Skin of body (tissue), 2 donors: ENCODE results near the gene MATK. TPM values are rescaled to one million over a fixed set of nuclear protein-coding genes. Genes with fewer than 3 reads are reported as not detected.
"Not testable (repeated sequence)": the region's sequence is repeated elsewhere in the genome, so short reads cannot be mapped to it uniquely, and the experiment has no call there.

Source experiments
- DNase-seq: peaks from one replicate; lab custom pipeline; 2025; lab: John Stamatoyannopoulos, UW
- total RNA-seq: library from RNA; depleted of rRNA; stranded (reverse); fragments of >200 nt; gene quantifications from one replicate; pipeline ENCODE4 v1.2.3, GENCODE V29; 2014

Gene MATK
- total RNA-seq, 1 donor from 2014 or later, result 0.99 TPM

DNA sequence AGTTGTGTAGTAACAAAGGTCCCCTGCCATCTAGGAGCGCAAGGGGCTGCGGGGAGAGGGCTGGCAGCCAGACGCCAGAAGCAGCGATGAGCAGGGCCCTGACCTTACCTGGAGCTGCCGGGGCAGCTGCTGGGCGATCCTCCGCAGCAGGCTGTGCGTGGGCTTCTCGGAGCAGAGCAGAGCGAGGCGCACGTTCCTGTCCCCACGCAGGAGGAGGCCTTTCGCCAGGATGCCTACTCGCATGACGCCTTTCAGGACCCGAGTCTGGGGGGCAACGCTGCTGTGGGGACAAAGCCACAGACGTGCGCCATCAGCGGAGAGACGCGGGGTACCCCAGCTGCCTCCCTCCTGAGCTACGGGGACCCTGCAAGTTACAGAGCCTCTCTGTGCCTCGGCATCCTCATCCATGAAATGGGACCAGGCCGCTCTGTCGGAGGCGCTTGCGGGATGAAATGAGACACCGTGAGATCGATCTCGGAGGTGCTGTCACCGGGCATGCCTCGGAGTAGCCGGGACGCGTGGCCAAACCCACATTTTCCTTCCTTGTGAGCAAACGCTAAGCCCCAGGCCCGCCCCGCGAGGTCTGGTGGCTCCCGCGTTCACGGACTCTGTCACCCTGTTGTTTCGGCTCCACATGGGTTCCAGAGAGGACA is 30.5 kb upstream of the MATK start:
- no peak for DNase-seq

DNA sequence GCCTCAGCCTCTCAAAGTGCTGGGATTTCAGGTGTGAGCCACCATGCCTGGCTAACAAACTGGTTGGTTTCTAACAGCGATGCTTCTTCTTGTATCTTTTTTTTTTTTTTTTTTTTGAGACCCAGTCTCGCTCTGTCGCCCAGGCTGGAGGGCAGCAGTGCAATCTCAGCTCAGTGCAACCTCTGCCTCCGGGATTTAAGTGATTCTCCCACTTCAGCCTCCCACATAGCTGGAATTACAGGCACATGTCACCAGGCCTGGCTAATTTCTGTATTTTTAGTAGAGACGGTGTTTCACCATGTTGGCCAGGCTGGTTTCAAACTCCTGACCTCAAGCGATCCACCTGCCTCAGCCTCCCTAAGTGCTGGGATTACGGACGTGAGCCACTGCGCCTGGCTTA is 30.0 kb upstream of the MATK start:
- not testable (repeated sequence) for DNase-seq

DNA sequence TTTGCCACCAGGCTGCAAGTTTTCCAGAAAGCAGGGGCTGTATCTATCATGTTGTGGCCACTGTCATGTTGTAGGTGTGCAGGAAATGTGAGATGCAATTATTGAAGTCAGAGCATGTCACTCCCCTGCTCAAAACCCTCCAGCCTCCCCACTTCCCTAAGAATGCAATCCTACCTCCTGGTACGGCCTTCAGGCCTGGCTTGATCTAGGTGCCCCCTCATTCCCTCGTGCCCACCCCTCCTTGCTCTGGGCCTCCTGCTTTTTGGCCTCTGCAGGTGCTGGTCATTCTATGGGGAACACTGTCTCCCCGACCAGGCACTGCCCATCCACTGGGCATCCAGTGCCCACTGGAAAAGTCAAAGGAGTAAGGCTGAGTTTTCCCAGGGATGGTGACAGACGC is 28.5 kb upstream of the MATK start:
- no peak for DNase-seq

DNA sequence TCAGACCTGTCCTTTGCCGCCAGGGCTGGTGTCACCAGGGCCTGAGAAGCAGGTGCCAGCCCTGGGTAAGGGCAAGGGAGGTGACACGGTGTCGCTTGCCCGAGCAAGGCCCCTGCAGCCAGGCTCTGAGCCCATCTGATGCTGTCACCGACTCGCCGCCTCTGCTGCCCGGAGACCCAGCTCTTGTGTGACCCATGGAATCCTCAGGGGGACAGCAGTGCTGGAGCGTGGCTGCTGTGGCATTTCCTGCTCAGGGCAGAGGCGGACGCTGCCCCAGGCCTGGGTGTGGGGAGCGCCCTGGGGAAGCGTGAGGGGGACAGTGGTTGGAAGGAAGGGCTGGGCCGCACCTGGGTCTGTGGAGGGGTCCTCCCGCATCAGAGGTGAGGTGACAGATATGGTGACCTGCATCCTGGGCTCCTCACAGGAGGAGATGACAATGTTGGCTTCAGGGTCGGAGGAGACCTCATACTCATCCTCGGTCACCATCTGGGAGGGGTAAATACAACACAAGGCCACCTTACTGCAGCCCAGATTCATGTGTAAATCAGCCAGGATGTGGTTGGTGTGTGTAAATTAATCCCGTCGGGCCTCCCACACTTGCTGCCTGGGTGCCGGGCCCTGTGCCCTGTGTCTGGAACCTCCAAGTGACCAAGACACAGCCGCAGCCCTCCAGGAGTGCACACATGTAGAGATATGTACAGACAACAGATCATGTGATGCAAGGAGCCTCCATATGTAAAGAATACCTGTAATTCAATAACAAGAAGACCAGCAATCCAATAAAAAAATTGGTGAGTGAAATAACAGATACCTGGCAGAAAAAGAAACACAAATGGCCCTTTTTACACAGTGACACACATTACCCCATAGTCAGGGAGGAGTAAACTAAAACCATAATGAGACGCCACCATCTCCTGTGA is 27.6 kb upstream of the MATK start:
- no peak for DNase-seq

DNA sequence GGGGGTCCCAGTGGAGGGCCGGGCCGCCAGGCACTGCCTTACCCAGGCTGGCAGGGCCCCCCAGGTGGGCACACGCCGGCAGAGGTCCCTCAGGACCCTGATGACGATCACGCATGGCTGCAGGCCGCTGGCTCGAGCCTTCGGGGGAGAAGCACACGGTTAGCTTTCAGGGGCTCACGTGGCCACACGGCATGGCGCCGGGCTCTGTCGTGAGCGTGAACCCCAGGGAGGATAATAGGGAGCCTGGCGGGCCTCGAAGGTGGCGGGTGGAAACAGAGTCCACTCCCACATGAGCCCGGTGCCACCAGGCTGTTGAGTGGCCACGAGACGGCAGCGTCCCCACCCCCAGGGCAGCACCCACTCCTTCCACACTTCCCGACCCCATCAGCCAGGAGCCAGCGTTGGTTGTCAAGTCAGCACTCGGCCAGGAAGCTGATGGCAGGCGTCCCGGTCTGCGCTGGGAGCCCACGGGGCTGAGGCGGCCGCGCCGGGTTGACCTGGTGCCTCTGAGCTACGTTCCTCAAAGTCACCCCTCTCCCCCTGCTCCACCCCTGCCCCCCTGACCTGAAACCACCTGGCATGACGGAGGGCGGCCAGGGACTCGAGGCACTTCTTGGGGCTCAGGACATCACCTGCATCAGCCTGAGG is 24.7 kb upstream of the MATK start:
- no peak for DNase-seq

DNA sequence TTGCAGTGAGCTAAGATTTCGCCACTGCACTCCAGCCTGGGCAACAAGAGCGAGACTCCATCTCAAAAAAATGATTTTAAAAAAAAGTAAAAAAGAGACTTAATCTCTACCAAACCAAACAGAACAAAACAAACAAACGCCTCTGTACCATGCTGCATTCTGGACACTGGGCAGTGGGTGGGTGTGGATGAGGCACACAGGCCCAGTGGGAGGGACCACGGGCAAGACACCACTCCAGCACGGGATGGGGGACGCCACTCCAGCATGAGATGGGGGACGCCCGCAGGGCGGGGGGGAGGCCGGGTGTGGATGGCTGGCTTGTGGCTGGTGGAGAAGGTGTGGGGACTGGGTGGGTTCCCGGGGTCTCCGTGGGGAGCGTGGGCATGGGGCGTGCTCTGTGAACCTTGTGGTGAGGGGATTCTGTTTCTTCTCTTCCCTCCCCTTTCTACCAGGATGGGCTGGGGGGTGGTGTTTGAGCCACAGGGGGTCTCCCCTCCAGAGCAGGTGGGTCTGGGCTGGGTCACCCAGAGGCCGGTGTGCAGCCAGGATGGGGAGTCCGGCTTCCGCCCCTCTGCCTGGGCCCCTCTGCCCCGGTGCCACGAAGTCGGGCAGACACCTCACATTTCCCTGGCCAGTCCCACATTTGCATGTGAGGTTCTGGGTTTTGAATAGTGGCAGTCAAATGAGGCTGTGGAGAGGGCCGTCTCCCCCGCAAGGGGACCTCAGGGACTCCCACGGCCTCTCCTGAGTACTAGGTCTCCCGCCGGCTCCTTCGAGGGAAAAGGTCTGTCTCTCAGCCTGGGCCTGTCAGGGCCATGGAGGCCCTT is 23.9 kb upstream of the MATK start:
- no peak for DNase-seq

DNA sequence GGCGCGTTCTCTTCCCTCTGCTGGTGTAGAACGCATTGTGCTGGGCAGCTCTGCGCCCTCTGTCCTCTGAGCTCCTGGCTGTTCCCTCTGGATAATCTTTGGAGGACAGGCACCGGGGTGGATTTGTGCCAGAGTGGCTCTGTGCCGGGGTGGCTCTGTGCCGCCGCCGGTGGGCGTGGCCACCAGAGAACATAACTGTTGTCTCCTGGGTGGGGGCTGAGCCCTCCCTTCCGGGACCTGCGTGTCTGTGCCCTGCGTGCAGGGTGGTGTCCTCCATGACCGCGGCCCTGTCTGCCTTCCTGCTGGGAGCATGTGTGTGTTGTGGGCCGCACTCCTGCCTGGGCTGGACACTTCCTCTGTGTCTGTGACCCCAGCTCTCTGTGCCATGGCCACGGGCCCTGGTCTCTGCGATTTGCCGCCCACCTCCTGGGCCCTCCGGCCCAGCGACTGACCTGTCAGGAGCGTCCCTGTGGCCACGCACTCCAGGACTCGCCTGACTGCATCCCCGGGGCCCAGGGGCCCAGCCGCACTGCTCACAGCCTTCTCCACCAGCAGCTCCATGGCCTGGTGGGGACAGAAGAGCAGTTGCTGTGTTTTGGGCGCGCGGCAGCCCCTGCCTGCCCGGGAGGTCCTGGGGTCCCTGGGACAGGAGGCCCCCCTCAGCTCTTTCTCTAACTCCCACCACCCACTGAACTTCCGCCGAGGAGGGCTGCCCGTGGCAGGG is 22.4 kb upstream of the MATK start:
- no peak for DNase-seq

DNA sequence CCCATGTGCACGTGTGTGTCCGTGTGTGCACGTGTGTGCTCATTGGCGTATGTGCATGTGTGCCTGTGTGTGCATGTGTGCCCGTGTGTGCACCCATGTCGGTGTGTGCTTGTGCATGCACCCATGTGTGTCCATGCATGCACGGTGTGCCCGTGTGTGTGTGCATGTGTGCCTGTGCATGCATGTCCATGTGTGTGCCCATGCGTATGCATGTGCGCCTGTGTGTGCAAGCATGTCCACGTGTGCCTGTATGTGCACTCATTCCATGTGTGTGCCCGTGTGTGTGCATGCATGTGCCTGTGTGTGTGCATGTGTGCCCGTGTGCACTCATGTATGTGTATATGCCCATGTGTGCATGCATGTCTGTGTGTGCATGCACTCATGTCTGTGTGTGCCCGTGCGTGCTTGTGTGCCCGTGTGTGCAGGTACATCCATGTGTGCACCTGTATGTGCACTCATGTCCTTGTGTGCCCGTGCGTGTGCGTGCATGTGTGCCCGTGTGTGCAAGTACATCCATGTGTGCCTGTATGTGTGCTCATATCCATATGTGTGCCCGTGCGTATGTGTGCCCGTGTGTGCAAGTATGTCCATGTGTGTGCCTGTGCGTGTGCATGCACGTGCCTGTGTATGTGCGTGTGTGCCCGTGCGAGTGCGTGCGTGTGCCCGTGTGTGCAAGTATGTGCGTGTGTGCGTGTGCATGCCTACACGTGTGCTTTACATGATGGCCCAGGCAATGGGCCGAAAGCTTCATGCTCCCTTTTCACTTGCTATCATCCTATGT is 21.6 kb upstream of the MATK start:
- DNase-seq, result no peak

DNA sequence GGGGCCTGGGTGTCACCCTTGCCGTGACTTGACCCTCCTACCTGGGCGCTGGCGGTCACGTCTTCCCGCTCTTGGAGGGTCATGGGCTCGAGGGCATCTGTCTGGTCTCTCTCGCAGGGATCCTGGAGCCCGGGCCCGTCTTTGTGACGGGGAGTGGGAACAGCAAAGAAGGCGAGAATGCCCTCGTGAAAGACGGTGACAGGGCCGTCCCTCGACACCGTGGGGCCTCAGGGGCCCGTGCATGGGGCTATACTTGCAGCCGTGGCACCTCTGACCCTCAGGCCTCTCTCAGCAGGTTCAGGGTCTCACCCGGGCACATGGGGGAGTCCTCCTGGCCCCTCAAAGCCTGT is 20.9 kb upstream of the MATK start:
- DNase-seq, result no peak

DNA sequence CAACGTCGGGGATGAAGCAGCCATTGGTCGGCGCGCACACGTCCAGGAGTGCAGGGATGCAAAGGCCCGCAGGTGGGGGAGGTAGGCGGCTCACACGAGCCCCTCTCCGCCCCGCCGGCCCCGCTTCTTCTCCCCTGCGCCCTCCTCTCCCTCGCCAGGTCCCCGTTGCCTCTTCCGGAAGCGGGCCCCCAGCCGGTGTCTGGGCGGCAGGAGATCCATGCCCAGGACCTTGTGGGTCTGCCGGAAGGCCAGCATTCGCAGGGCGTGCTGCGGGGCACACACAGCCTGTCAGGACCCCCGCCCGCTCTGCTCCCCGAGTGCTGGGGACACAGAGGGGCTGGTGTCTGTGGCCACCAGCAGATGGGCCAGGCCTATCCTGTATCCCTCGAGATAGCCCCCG is 19.7 kb upstream of the MATK start:
- DNase-seq, result no peak

DNA sequence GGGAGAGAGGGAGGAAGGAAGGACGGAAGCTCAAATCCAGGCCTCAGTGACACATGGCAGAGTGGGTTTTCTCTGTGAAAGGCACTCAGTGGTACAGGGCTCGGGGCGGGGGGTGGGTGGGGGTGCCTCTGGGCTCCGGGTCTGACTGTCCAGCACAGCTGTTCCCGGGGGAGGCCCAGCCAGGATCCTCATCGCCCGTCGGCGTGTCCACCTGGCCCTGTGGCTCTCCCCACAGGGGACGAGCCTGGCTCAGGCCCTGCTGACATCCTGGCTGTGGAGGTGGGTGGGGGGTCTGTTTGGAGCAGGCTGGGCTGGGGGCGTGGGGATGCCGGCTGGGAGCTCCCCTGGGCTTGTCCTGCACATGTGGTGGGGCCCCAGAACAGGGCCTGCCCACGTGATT is 18.2 kb upstream of the MATK start:
- DNase-seq, result no peak

DNA sequence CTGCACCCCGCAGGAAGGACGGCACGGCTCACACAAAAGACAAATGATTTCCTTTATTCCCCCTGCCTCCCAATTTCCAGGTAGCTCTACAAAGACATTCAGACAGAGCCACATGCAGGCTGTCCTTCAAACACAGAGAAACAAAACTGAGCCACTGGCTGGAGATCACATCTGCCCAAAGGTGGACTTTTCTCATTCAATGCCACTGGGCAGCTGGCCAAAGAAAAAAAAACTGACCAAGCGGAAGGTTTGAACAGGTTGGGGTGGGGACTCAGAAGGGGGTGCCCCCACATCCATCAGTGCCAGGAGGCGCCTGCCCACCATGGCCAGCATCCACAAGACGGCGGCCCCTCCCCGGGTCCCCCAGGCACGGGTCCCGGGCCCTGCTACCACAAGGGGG is 17.8 kb upstream of the MATK start:
- no peak for DNase-seq

DNA sequence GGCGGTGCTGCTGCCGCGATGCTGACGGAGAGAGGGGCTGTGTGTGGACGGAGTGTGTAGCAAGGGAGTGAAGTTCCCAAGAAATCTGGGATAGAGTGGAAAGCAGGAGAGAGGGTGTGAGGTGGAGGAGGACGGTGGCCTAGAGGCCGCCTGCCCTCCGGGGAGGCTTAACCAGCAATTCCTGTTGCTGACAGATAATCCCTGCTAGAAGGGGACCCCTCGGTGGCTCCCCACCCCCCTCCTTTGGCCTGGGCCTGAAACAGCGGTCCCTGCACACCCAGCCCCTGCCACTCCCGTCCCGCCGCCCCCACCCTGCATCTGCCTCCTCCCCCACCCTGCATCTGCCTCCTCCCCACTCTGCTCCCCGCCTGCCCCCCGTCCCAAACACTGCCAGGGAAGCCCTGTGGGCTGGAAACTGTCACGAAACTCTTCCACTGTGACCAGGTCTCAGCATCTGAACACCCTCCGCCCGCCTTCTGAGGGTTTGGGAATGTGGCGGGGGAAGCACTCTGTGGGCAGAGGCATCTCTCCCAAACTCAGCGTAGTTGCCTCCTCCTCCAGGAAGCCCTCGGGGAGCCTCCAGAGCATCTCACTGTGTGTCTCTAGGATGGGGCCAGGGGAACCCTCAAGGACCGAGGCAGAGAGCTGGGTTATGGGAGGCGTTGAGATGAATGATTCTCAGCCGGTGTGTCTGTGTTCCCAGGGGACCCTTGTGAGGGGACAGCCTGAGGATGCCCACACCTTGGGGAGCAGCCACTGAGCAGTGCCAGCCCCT is 17.1 kb upstream of the MATK start:
- no peak for DNase-seq

DNA sequence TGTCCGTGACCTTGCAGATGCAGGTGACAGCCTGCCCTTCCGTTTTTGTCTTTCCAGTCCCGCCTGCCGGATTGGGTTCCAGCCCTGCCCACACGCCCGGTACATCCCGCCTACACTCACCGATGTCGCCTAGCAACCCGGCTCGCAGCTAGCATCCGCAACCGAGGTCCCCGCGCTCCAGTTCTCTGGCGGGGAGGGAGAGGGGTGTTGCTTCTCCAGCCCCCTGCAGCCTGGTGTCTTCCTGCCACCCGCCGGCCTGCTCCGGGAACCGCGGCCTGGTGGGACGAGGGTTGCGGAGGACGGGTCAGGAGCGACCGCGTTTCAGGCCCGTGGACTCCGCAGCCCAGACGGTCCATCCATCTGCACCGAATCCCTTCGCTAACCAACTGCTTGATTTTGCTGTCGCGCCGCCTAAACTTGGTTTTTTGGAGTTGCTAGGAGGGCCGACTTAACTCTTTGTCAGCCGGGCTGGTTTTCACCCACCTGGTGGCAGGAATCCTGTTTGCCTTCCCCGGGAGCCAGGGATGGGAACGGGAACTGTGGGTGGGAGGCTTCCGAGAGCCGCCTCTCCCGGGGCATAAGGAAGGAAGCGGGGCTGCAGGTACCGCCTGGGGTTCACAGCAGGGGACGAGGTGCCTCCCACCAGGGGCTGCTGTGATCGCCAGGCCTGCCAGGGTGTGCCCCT is 15.4 kb upstream of the MATK start:
- DNase-seq, result no peak

DNA sequence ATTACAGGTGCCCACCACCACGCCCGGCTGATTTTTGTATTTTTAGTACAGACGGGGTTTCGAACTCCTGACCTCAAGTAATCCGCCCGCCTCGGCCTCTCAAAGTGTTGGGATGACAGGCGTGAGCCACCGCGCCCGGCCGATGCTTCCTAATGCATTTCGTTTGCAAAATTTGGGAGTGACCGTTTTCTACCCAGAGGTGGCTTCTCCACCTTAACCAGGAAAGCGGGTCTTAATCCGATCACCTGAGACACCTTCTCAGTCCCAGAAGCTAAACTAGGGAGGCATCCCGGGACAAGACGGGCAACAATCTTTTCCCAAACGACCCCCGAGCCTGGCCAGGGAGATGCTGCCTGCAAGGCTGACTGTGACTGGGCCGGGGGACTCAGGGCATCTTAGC is 14.8 kb upstream of the MATK start:
- DNase-seq, result no peak

DNA sequence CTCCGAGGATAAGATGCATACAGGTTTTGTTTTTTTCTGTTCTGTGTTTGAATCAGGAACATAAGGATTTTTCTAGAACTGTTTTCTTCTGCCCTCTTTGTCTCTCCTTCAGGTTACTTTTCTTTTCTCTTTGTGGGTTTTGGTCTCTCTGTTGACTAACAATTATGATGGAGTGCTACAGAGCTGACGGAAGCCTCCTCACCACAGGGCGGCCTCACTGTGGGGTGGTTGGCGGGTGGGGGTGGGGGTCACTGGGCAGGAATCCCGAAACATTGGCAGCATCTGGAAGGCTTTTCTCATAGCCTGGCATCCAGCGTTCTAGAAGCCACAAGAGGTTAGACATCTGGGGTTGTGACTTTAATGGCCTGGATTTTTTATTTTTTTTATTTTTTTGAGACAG is 12.0 kb upstream of the MATK start:
- DNase-seq, result no peak

DNA sequence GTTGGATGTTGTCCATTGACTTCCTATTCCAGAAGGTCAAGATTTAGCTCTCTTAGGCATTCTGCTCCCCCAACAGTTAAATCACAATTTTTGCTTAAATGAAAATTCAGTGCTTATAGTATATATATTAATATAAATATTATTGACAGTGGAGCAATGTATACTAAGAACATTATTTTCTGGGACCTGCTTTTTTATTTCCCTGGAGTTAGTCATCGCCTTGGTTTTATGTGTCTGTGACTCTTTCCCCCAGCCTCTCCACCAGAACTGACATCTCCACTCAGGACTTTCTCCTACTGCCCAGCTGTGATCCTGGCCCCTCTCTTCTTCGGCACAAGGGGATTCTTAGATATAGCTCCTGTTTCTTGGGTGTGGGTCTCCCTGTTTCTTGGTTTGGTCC is 10.2 kb upstream of the MATK start:
- no peak for DNase-seq

DNA sequence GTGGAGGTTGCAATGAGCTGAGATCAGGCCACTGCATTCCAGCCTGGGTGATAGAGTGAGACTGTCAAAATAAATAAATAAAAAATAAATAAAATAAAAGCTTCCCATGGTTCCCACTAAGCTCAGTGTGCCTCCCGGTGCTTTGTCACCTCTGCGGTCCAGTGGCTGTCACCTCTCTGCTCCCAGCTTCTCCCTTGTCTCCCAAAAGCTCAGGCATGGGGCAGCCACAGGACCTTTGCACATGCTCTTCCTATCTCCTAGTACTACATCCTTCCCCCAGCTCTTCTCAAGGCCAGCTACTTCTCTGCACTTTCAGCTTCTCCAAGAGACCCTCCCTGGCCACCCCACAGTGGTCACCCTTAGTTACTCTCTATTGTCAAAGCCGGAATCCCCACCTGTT is 7.6 kb upstream of the MATK start:
- DNase-seq, result no peak

DNA sequence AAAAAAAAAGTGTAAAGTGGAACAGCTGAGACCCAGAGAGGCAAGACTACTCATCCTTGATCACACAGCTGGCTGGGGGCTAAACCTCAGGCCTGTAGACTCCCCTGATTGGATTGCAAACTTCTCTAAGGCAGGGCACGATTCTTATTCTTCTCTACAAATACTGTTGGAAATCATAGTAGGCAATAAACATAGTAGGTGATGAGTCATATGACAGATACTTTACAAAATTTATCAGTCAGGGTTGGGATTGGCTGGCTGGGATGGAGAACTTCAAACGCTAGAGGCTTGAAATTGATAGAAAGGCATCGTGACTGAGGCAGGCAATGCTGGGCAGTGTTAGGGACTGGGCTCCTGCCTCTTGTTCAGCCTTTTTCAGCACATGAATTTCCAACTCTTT is 5.9 kb upstream of the MATK start:
- no peak for DNase-seq
